ENCODE results near the gene LPCAT1.
"Not testable (repeated sequence)": the region's sequence is repeated elsewhere in the genome, so short reads cannot be mapped to it uniquely, and the experiment has no call there.

LPCAT1 gene

DNA sequence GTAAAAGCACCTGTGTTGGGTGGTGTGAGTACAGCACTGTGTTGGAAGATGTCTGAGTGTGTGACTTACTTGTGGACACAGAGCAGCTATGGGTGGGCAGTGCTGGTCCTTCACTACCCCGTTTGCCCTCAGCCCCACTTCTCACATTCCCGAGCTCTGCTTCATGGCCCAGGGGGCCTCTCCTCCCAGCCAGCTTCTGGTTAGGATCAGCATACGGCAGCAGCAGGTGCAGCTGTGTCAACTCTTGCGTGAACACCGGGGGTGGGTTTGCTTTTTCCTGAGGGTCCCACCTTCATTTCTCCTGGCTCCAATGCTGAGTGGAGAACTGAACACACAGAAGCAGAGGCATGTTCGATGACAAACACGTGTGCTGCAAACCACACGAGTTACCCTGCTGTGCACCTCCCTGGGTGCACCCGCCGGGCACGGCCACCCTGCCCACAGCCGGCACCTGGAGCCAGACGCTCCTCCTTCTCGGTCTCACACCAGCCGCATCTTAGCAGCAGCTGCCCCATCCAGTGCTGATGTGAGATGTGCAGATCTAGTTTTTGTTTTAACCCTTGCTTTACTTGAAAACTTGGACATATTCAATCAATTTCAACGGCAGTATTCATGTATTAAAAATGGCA is 63.6 kb downstream of the LPCAT1 start:
- TF ChIP-seq CTCF (conservative IDR thresholded peaks at IDR 0.05; ENCODE audit: low read depth, low read length), result no peak
- H3K4me2 ChIP-seq, result no peak overlapping the region
- peaks cover 8% of the 10 kb centered on the region; the same call in 1 of the 2 replicates for H3K36me3 ChIP-seq (ENCODE audit: insufficient read depth)

GRCh38 chr5:1459435-1459834 is 64.3 kb downstream of the LPCAT1 start:
- H3K79me2 ChIP-seq (ENCODE audit: insufficient read depth, low read depth); H3K27ac ChIP-seq; H3K27me3 ChIP-seq (ENCODE audit: insufficient read depth, low read depth); H3K4me3 ChIP-seq (IDR thresholded peaks at IDR 0.05; ENCODE audit: insufficient read depth, low read depth, low read length); H3K4me2 ChIP-seq; H4K20me1 ChIP-seq (ENCODE audit: insufficient read depth); H3K36me3 ChIP-seq (ENCODE audit: insufficient read depth); H3K4me1 ChIP-seq (ENCODE audit: low read depth, poor library complexity, severe bottlenecking); H2AFZ ChIP-seq (ENCODE audit: low read depth); H3K9ac ChIP-seq: not testable (repeated sequence)

More for the DNA sequence above, 63.6 kb downstream of the LPCAT1 start:
- Histone ChIP-seq H3K4me1 (ENCODE audit: low read depth, poor library complexity, severe bottlenecking) (peaks cover 4% of the 10 kb centered on the region), H3K27ac (no peak overlapping the region), H3K4me3 (IDR thresholded peaks at IDR 0.05; ENCODE audit: insufficient read depth, low read depth, low read length) (no peak overlapping the region), H3K9ac (no peak overlapping the region), H4K20me1 (ENCODE audit: insufficient read depth) (no peaks in the 10 kb centered on the region), H3K79me2 (ENCODE audit: insufficient read depth, low read depth) (no peaks in the 10 kb centered on the region), H2AFZ (ENCODE audit: low read depth) (no peak overlapping the region), H3K27me3 (ENCODE audit: insufficient read depth, low read depth) (no peaks in the 10 kb centered on the region)

- H3K27ac ChIP-seq; H3K79me2 ChIP-seq (ENCODE audit: insufficient read depth, low read depth); H2AFZ ChIP-seq (ENCODE audit: low read depth); H3K4me2 ChIP-seq; H3K27me3 ChIP-seq (ENCODE audit: insufficient read depth, low read depth); H3K4me3 ChIP-seq (IDR thresholded peaks at IDR 0.05; ENCODE audit: insufficient read depth, low read depth, low read length); H3K4me1 ChIP-seq (ENCODE audit: low read depth, poor library complexity, severe bottlenecking); H4K20me1 ChIP-seq (ENCODE audit: insufficient read depth); H3K9ac ChIP-seq; H3K36me3 ChIP-seq (ENCODE audit: insufficient read depth): not testable (repeated sequence)
Observed at GRCh38 chr5:1456110-1456881, 67.5 kb downstream of the LPCAT1 start.

DNA sequence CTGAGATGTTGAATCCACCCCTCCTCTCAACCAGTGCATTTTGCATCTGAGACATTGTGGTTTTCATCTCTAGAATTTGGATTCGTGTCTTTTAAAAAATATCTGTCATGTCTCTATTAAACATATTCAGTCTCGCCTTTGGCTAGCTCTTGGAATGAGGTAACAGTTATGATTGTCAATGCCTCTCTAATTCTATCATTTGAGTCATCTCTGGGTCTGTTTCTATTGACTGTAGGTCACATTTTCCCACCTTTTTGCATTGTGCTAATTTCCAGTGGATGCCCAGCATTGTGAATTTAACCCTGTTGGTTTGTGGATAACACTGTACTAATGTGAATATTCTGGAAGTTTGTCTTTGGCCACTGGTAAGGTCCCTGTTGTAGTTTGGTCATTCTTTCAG is 70.1 kb downstream of the LPCAT1 start:
- no peak for TF ChIP-seq CTCF (conservative IDR thresholded peaks at IDR 0.05; ENCODE audit: low read depth, low read length)
- H3K27me3 ChIP-seq (ENCODE audit: insufficient read depth, low read depth), result no peaks in the 10 kb centered on the region
- H3K27ac ChIP-seq, result no peak overlapping the region
- H4K20me1 ChIP-seq (ENCODE audit: insufficient read depth), result no peaks in the 10 kb centered on the region
- no peaks in the 10 kb centered on the region for H3K36me3 ChIP-seq (ENCODE audit: insufficient read depth)
- no peaks in the 10 kb centered on the region for H3K79me2 ChIP-seq (ENCODE audit: insufficient read depth, low read depth)
- no peak overlapping the region for H2AFZ ChIP-seq (ENCODE audit: low read depth)
- H3K4me3 ChIP-seq (IDR thresholded peaks at IDR 0.05; ENCODE audit: insufficient read depth, low read depth, low read length), result no peak overlapping the region
- no peak overlapping the region for H3K9ac ChIP-seq
- H3K4me2 ChIP-seq, result no peak overlapping the region
- no peaks in the 10 kb centered on the region for H3K4me1 ChIP-seq (ENCODE audit: low read depth, poor library complexity, severe bottlenecking)

GRCh38 chr5:1449081-1449630 is 74.6 kb downstream of the LPCAT1 start:
- no peaks in the 10 kb centered on the region for H4K20me1 ChIP-seq (ENCODE audit: insufficient read depth)
- H3K36me3 ChIP-seq (ENCODE audit: insufficient read depth), result no peaks in the 10 kb centered on the region
- no peaks in the 10 kb centered on the region for H3K79me2 ChIP-seq (ENCODE audit: insufficient read depth, low read depth)
- no peak overlapping the region for H3K27ac ChIP-seq
- H3K9ac ChIP-seq, result no peak overlapping the region
- H3K4me2 ChIP-seq, result no peak overlapping the region
- H2AFZ ChIP-seq (ENCODE audit: low read depth), result no peak overlapping the region
- no peak overlapping the region for H3K4me3 ChIP-seq (IDR thresholded peaks at IDR 0.05; ENCODE audit: insufficient read depth, low read depth, low read length)
- no peaks in the 10 kb centered on the region for H3K4me1 ChIP-seq (ENCODE audit: low read depth, poor library complexity, severe bottlenecking)
- TF ChIP-seq CTCF (conservative IDR thresholded peaks at IDR 0.05; ENCODE audit: low read depth, low read length), result no peak
- no peaks in the 10 kb centered on the region for H3K27me3 ChIP-seq (ENCODE audit: insufficient read depth, low read depth)

Measured in KMS-11 (cell line).